DMS53 treated with DMSO at 0.1 percent for 48 hours (cell line): ENCODE data around the gene TICAM1.
A peak's percentile ranks its signal among the peaks of the same experiment; 100 is the strongest.
"Not testable (repeated sequence)": the region's sequence is repeated elsewhere in the genome, so short reads cannot be mapped to it uniquely, and the experiment has no call there.

Experiments used
- DNase-seq: peaks from one replicate; lab custom pipeline; 2025; ENCODE audit not compliant: unreplicated experiment; lab: John Stamatoyannopoulos, UW

Gene TICAM1

GRCh38 chr19:4845975-4846374 lies 14.5 kb upstream of the TICAM1 start:
- DNase-seq = not testable (repeated sequence)

GRCh38 chr19:4844348-4845179 lies 13.1 kb upstream of the TICAM1 start:
- DNase-seq = peak; percentile 49

GRCh38 chr19:4843647-4843965 lies 12.1 kb upstream of the TICAM1 start:
- no peak for DNase-seq

GRCh38 chr19:4839192-4839591 lies 7.7 kb upstream of the TICAM1 start:
- DNase-seq = no peak

GRCh38 chr19:4832776-4833175 lies 1.3 kb upstream of the TICAM1 start:
- DNase-seq = no peak

- DNase-seq = not testable (repeated sequence)
Measured at GRCh38 chr19:4831979-4832340, 448 bp upstream of the TICAM1 start.

- no peak for DNase-seq
Measured at GRCh38 chr19:4830768-4831265, 695 bp downstream of the TICAM1 start.

- no peak for DNase-seq
Measured at GRCh38 chr19:4830332-4830731, 1.2 kb downstream of the TICAM1 start.

- peak; percentile 19 for DNase-seq
Measured at GRCh38 chr19:4829001-4829712, 2.4 kb downstream of the TICAM1 start.

- DNase-seq = no peak
Measured at GRCh38 chr19:4823577-4823976, 7.9 kb downstream of the TICAM1 start.

- not testable (repeated sequence) for DNase-seq
Measured at GRCh38 chr19:4822354-4822753, 9.2 kb downstream of the TICAM1 start.

GRCh38 chr19:4821265-4821664 lies 10.2 kb downstream of the TICAM1 start:
- no peak for DNase-seq

- DNase-seq = no peak
Measured at GRCh38 chr19:4817467-4818277, 13.8 kb downstream of the TICAM1 start.

- DNase-seq = no peak
Measured at GRCh38 chr19:4816950-4817278, 14.6 kb downstream of the TICAM1 start.

GRCh38 chr19:4816202-4816949 lies 15.1 kb downstream of the TICAM1 start:
- DNase-seq = no peak

GRCh38 chr19:4815426-4816201 lies 15.9 kb downstream of the TICAM1 start:
- DNase-seq = peak; percentile 81

- DNase-seq = no peak
Measured at GRCh38 chr19:4814625-4815425, 16.7 kb downstream of the TICAM1 start.

GRCh38 chr19:4811328-4812131 lies 20.0 kb downstream of the TICAM1 start:
- DNase-seq = peak; percentile 10

- DNase-seq = no peak
Measured at GRCh38 chr19:4807188-4807587, 24.3 kb downstream of the TICAM1 start.
